Mucosa of descending colon (tissue), 3 donors: ENCODE data around the gene PIAS1. TPM values are rescaled to one million over a fixed set of nuclear protein-coding genes. Genes with fewer than 3 reads are reported as not detected.

ENCODE experiments used
- ATAC-seq: fragments of 200-7000 bp; cut with Tn5 transposase; one replicate; pipeline ENCODE4 v1.9.1; 2020; ENCODE audit warnings: mild to moderate bottlenecking, moderate library complexity
- DNase-seq, 3 donors: peaks; one replicate each; pipeline ENCODE4 v3.0.0-alpha.2; 2020
- H3K36me3 ChIP-seq: fragments of 200-600 bp; one replicate; pipeline ENCODE4 v1.8.0; 2021; ENCODE audit warnings: low read depth, mild to moderate bottlenecking
- H3K4me1 ChIP-seq: fragments of 200-600 bp; one replicate; pipeline ENCODE4 v1.8.0; 2021; ENCODE audit warnings: low read depth, mild to moderate bottlenecking
- H3K4me3 ChIP-seq: fragments of 200-600 bp; one replicate; pipeline ENCODE4 v1.8.0; 2021; ENCODE audit warnings: mild to moderate bottlenecking
- H3K9me3 ChIP-seq: fragments of 200-600 bp; one replicate; pipeline ENCODE4 v1.8.0; 2021; ENCODE audit warnings: mild to moderate bottlenecking
- intact Hi-C, 2 donors: fragments of 100-400 bp; cut with DNase I in 1 of 2; cut with micrococcal nuclease in 1 of 2; formaldehyde crosslinking; loops; one replicate each; pipeline versions ENCODE4 v1.11.0 to v1.11.1; 2022; cut with DNase I, micrococcal nuclease
- total RNA-seq, 3 donors: library from RNA; stranded (reverse); fragmentation: NEBNext Ultra II Directional in 2 of 3; extraction: Animal tissue kit (Norgen Biotek cat#: 25700) in 2 of 3; gene quantifications; one replicate each; pipeline versions ENCODE4 v1.2.1 to v1.2.4, GENCODE V29; 2021 to 2023
- TF ChIP-seq, protein P1 (sequence below): fragments of 200-600 bp; IDR thresholded peaks from one replicate; pipeline ENCODE4 v1.8.0; 2022; ENCODE audit warnings: antibody characterized with exemption, mild to moderate bottlenecking
- donor health status: DM: no; HTN: no; CAD: no; lungs with moderate emphysema.
- donor health status: DM: no; HTN: no; CAD: no.
- donor health status: DM: no; HTN: yes; CAD: no.

PIAS1 gene
- total RNA-seq, 3 donors from 2014 or later: 35.4 to 59.3 (median 37.7) TPM

DNA sequence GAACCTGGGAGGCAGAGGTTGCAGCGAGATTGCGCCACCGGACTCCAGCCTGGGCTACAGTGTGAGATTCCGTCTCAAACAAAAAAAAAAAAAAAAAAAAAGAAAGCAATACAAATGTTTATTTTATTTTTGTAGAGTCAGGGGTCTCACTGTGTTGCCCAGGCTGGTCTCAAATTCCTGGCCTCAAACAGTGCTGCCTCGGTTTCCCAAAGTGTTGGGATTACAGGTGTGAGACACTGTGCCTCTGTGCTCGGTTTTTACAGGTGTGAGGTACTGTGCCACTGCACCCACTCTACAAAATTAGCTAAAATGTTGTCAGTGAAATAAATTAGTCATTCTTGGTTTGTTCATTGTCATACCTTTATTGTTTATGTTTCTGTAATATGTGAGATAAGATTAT is 5.5 kb downstream of the PIAS1 start:
- ATAC-seq (no peak), DNase-seq (no peak)
- Histone ChIP-seq H3K36me3 (no peaks in the 10 kb centered on the region), H3K4me1 (peaks cover 23% of the 10 kb centered on the region), H3K9me3 (no peaks in the 10 kb centered on the region), H3K4me3 (no peak overlapping the region)
- intact Hi-C loops: loop anchor here in 1 of 2 donors (10.0 kb wide), 1 partner anchor 195 kb away; no protein-coding TSS in a partner anchor
- TF ChIP-seq, protein P1, sequence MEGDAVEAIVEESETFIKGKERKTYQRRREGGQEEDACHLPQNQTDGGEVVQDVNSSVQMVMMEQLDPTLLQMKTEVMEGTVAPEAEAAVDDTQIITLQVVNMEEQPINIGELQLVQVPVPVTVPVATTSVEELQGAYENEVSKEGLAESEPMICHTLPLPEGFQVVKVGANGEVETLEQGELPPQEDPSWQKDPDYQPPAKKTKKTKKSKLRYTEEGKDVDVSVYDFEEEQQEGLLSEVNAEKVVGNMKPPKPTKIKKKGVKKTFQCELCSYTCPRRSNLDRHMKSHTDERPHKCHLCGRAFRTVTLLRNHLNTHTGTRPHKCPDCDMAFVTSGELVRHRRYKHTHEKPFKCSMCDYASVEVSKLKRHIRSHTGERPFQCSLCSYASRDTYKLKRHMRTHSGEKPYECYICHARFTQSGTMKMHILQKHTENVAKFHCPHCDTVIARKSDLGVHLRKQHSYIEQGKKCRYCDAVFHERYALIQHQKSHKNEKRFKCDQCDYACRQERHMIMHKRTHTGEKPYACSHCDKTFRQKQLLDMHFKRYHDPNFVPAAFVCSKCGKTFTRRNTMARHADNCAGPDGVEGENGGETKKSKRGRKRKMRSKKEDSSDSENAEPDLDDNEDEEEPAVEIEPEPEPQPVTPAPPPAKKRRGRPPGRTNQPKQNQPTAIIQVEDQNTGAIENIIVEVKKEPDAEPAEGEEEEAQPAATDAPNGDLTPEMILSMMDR: no peak

DNA sequence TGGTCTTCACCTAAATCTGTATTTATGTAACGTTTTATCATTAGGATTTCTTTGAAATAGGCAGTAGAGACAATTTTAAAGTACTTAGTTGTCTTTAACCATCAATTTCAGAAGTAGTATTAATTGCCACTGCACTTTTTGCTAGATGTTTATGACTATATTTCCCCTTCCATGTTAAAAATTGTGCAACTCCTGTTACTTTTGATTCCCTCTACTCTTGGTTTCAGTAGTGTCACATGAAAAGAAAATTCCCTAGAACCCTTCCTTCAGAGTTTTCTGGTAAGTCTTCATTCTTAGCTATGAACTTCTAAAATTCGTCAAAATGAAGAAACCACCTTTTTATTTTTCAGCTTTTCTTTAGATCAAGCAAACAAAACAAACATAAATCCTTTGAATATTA is 7.1 kb downstream of the PIAS1 start:
- intact Hi-C loops: no loop called here
- Histone ChIP-seq H3K9me3 (no peaks in the 10 kb centered on the region), H3K4me1 (peaks cover 21% of the 10 kb centered on the region), H3K4me3 (no peak overlapping the region), H3K36me3 (no peaks in the 10 kb centered on the region)
- ATAC-seq (no peak), DNase-seq (no peak)
- TF ChIP-seq, protein P1: no peak

DNA sequence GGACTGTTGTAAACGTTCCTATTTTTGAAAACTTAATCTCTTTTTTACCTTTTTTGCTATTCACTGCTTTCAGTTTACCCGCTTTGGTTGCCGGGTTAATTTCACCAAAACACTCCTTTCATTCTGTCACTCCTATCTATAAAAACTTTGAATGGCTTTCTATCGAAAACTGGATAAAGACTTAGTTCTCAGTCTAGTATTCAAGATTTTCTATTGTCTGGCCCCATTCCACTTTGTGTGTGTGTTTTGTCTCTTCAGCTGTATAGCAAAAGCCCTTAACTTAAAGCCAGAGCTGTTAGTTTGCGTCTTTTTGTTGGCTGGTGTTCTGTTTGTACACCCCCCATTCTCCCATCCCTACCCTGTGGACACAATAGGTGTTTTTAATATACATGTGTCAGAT is 7.5 kb downstream of the PIAS1 start:
- intact Hi-C loops: no loop called here
- H3K4me1 ChIP-seq: peaks cover 17% of the 10 kb centered on the region
- H3K9me3 ChIP-seq: no peaks in the 10 kb centered on the region
- no peaks in the 10 kb centered on the region for H3K36me3 ChIP-seq
- ATAC-seq (no peak), DNase-seq (no peak)
- TF ChIP-seq, protein P1: no peak
- H3K4me3 ChIP-seq: no peak overlapping the region

DNA sequence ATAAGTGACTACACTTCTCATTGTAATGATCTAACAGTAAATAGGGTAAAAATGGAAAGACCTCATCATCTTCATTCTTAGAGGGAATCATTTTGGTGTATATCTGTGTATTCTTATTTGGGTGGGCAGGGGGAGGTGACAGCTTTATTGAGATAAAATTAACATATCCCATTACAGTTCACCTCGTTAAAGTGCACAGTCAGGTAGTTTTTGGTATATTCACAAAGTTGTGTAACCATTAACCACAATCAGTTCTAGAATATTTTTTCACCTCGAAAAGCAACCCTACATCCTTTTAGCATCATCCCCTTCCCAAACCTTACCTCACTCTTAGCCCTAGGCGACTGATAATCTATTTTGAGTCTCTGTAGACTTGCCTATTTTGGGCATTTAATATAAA is 8.1 kb downstream of the PIAS1 start:
- intact Hi-C loops: no loop called here
- DNase-seq (no peak), ATAC-seq (no peak)
- Histone ChIP-seq H3K36me3 (no peaks in the 10 kb centered on the region), H3K4me3 (no peak overlapping the region), H3K9me3 (no peaks in the 10 kb centered on the region), H3K4me1 (peaks cover 17% of the 10 kb centered on the region)
- TF ChIP-seq, protein P1: no peak

DNA sequence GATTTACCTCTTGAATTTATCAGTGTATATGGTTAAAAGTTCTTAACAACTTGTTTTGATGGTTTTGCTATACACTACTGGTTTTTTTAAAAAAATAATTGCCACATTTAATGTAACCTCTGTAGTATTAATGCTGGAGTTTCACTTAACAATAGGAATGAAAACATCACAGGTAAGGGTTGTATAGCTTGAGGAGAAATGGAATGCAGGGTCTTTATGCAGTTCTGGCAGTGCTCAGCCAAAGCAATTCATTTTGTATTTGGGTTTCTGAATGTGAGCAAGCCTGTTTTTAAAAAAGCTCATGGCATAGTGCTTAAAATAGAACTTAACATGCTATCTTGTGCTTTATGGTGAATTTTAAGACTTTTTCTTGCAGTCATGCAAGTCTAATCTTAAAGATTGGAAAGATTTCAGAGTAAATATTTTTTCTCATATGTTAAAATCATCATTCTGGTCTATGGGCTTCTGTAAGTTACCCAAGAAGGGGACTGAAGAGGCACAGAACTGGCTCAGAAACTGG is 8.9 kb downstream of the PIAS1 start:
- Histone ChIP-seq H3K4me1 (peaks cover 17% of the 10 kb centered on the region), H3K36me3 (no peaks in the 10 kb centered on the region), H3K9me3 (no peaks in the 10 kb centered on the region), H3K4me3 (no peak overlapping the region)
- ATAC-seq (no peak), DNase-seq (no peak)
- intact Hi-C loops: no loop called here
- TF ChIP-seq, protein P1: no peak

DNA sequence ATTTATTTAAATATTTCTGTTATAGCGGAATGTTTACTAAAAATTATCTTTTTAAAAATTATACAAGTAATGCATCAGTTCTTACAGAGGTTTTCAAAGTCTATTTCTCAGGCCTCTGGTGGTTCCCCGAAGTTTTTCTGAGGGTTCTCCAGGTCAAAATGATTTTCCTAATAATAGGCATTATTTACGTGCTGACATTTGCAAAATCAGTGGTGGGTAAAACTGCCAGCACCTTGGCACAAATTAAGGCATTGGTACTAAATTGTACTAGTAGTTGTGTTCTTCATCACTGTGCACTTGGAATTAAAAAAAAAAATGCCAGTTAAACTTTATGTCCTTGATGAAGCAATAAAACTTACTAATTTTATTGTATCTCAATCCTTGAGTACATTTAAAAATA is 9.5 kb downstream of the PIAS1 start:
- Histone ChIP-seq H3K4me1 (peaks cover 17% of the 10 kb centered on the region), H3K4me3 (no peak overlapping the region), H3K36me3 (no peaks in the 10 kb centered on the region), H3K9me3 (no peaks in the 10 kb centered on the region)
- DNase-seq (no peak), ATAC-seq (no peak)
- intact Hi-C loops: no loop called here
- TF ChIP-seq, protein P1: no peak
